Measurements from ENCODE around the gene ZBTB1.

The ZBTB1 gene

DNA sequence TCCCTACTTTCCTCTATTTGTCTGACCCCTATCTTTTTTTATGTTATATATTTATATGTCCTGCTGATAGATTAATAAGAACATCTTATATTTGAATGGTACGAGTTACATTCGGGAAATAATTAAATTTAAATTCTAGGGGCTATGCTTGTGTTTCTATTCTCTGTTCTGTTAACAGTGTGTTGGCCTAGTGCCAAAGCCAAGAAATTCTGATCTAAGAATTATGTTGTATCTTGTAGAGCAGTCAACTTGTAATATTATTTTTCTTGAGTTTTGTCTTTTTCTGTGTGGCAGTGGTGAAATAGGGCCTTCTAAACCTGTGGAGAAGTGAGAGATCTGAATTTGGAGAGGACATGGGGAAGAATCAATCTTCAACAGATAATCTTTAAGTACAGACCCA, 27.0 kb downstream of the ZBTB1 start:
- TF ChIP-seq, protein P1, sequence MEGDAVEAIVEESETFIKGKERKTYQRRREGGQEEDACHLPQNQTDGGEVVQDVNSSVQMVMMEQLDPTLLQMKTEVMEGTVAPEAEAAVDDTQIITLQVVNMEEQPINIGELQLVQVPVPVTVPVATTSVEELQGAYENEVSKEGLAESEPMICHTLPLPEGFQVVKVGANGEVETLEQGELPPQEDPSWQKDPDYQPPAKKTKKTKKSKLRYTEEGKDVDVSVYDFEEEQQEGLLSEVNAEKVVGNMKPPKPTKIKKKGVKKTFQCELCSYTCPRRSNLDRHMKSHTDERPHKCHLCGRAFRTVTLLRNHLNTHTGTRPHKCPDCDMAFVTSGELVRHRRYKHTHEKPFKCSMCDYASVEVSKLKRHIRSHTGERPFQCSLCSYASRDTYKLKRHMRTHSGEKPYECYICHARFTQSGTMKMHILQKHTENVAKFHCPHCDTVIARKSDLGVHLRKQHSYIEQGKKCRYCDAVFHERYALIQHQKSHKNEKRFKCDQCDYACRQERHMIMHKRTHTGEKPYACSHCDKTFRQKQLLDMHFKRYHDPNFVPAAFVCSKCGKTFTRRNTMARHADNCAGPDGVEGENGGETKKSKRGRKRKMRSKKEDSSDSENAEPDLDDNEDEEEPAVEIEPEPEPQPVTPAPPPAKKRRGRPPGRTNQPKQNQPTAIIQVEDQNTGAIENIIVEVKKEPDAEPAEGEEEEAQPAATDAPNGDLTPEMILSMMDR (IDR thresholded peaks at IDR 0.05; ENCODE audit: extremely low read depth, missing control alignments), result no peak
- DNase-seq (ENCODE audit: low spot score), result no peak

DNA sequence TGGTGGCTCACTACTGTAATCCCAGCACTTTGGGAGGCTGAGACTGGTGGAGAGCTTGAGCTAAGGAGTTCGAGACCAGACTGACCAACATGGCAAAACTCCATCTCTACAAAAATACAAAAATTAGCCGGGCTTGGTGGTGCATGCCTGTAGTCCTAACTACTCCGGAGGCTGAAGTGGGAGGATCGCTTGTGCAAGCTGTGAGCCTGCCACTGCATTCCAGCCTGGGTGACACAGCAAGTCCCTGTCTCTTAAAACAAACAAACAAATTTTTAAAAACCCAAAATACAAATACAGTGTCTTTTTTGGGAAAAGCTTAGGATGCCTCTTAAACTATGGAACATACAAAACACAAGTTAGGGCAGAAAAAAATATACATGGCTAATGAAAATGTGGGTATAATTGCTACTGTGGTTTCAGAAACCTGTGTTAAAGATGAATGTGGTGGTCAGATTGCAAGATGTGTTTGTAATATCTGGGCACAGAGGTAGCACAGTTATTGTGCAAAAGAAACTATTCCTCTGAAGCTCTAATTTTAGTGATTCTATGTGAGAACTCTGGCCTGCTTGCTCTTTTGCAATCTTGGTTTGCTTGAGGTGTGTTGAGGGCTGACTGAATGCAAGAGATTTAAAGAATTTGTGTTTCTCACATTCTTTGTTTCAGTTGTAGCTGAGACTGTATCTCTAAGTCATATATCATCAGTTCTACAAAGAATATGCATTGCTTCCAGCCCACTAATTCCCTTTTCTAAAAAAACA, 32.1 kb downstream of the ZBTB1 start:
- TF ChIP-seq, protein P1 (IDR thresholded peaks at IDR 0.05; ENCODE audit: extremely low read depth, missing control alignments), result no peak
- DNase-seq (ENCODE audit: low spot score), result no peak

DNA sequence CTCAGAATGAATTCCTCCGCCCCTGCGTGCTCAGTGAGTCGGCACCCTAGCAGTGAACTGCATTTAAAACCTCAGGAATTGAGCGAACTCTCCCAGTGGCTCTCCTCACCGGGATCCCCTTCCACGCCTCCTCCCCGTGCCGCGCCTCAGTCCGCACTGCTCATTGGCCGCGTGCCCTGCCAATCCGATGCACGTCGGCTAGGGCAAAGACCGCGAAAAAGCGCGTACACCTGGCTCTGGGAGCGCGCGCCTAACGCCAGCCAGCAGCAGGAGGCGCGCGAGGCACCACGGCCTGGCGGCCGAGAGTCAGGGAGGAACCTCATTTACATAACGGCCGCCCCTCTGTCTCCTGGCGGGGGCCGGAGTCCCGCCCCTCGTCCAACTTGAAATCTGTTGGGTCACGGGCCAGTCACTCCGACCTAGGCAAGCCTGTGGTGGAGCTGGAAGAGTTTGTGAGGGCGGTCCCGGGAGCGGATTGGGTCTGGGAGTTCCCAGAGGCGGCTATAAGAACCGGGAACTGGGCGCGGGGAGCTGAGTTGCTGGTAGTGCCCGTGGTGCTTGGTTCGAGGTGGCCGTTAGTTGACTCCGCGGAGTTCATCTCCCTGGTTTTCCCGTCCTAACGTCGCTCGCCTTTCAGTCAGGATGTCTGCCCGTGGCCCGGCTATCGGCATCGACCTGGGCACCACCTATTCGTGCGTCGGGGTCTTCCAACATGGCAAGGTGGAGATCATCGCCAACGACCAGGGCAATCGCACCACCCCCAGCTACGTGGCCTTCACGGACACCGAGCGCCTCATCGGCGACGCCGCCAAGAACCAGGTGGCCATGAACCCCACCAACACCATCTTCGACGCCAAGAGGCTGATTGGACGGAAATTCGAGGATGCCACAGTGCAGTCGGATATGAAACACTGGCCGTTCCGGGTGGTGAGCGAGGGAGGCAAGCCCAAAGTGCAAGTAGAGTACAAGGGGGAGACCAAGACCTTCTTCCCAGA, 35.9 kb downstream of the ZBTB1 start, which contains the start of gene HSPA2:
Gene HSPA2 (plus strand): TSS at position 534 of the 995 bp plus-strand sequence. CDS start 109 bp downstream, at position 643.
- TF ChIP-seq, protein P1 (IDR thresholded peaks at IDR 0.05; ENCODE audit: extremely low read depth, missing control alignments), result peak; percentile 77
- DNase-seq (ENCODE audit: low spot score), result peak; percentile 96

DNA sequence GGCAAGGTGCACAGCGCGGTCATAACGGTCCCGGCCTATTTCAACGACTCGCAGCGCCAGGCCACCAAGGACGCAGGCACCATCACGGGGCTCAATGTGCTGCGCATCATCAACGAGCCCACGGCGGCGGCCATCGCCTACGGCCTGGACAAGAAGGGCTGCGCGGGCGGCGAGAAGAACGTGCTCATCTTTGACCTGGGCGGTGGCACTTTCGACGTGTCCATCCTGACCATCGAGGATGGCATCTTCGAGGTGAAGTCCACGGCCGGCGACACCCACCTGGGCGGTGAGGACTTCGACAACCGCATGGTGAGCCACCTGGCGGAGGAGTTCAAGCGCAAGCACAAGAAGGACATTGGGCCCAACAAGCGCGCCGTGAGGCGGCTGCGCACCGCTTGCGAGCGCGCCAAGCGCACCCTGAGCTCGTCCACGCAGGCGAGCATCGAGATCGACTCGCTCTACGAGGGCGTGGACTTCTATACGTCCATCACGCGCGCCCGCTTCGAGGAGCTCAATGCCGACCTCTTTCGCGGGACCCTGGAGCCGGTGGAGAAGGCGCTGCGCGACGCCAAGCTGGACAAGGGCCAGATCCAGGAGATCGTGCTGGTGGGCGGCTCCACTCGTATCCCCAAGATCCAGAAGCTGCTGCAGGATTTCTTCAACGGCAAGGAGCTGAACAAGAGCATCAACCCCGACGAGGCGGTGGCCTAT, 36.8 kb downstream of the ZBTB1 start:
- DNase-seq (ENCODE audit: low spot score), result no peak
- TF ChIP-seq, protein P1 (IDR thresholded peaks at IDR 0.05; ENCODE audit: extremely low read depth, missing control alignments), result no peak

- TF ChIP-seq, protein P1 (IDR thresholded peaks at IDR 0.05; ENCODE audit: extremely low read depth, missing control alignments), result no peak
- no peak for DNase-seq (ENCODE audit: low spot score)
Observed at GRCh38 chr14:64541972-64542835, 37.6 kb downstream of the ZBTB1 start.

GRCh38 chr14:64542836-64543201, 38.2 kb downstream of the ZBTB1 start:
- DNase-seq (ENCODE audit: low spot score), result no peak
- TF ChIP-seq, protein P1 (IDR thresholded peaks at IDR 0.05; ENCODE audit: extremely low read depth, missing control alignments), result no peak

All from GM20000 (cell line).